Fibroblast of mammary gland (primary cell): ENCODE measurements around the gene SHANK3.
A peak's percentile ranks its signal among the peaks of the same experiment; 100 is the strongest.

Experiments
- DNase-seq: peaks from one replicate; pipeline ENCODE4 v3.0.0-alpha.2; 2010; ENCODE audit warnings: low read depth
- H3K4me3 ChIP-seq: 2 replicates; pipeline ENCODE4 v1.5.1; 2011; ENCODE audit warnings: low read depth, mild to moderate bottlenecking, low read length, moderate library complexity; ENCODE audit not compliant: control insufficient read depth
- TF ChIP-seq, protein P1 (sequence below): conservative IDR thresholded peaks from 2 replicates; pipeline ENCODE4 v1.5.1; 2011; ENCODE audit warnings: low read depth, low read length, inconsistent platforms; ENCODE audit not compliant: control insufficient read depth, insufficient read depth

The SHANK3 gene

DNA sequence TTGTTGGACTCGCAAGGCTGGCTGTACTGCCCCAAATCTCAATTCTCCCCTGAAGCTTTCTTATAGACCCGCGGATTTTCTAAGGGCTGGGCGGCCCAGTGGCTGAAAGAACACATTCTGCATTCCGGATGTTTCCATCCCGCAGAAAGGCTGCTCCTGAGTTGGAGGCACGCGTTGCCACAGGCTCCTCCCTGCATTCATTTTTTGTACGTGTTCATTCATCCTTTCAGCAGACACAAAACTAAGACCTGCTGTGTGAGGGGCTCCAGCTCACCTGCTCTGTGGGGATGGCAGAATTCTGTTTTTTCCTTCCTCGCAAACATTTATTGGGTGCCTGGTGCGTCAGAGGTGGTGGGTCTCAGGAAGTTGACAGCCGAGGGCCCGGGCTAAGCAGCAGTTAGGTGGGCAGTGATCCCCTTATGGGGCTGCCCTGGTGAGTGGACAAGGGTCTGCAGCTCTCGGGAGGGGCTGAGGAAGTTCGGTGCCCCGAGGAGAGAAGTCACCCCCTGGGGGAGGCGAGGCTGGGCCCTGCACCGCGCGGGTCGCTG lies 23.7 kb downstream of the SHANK3 start:
- H3K4me3 ChIP-seq = no peak overlapping the region
- DNase-seq = no peak
- TF ChIP-seq, protein P1, sequence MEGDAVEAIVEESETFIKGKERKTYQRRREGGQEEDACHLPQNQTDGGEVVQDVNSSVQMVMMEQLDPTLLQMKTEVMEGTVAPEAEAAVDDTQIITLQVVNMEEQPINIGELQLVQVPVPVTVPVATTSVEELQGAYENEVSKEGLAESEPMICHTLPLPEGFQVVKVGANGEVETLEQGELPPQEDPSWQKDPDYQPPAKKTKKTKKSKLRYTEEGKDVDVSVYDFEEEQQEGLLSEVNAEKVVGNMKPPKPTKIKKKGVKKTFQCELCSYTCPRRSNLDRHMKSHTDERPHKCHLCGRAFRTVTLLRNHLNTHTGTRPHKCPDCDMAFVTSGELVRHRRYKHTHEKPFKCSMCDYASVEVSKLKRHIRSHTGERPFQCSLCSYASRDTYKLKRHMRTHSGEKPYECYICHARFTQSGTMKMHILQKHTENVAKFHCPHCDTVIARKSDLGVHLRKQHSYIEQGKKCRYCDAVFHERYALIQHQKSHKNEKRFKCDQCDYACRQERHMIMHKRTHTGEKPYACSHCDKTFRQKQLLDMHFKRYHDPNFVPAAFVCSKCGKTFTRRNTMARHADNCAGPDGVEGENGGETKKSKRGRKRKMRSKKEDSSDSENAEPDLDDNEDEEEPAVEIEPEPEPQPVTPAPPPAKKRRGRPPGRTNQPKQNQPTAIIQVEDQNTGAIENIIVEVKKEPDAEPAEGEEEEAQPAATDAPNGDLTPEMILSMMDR = no peak

DNA sequence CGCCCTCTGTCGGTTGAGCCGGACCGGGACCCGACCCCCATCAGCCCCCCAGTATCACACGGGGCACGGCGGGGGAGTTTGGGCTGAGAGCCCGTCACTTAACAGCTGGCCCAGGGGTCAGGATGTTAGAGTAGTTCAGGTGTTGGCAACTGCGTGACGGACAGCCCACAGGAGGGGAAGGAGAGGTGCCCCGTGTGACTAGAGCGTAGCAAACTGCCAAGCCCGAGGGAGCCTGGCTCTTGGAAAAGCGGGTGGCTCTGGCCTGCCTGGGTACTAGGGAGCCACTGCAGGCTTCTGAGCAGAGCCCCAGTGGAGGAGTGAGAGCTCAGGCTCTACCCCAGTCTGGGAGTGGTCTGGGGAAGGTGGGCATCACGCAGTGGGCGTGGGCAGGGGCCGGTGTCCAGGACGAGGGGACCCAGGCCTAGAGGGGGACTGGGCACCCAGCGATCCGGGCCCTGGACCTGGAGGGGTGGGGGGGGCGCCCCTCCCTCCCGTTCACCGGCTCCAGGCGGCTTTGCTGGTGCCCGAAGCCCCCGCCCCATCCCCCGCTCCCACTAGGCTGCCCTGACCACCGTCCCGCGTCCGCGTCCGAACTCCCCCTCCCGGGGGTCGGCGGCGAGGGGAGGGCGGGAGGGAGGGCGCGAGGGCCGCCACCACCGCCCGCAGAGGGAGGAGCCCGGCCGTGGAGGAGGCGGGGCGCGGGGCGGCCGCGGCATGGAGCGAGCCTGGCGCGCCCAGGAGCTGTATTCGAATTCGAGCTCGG lies 24.4 kb downstream of the SHANK3 start:
- peak overlapping the region; percentile 30 for H3K4me3 ChIP-seq
- TF ChIP-seq, protein P1 = peak; percentile 49
- no peak for DNase-seq

DNA sequence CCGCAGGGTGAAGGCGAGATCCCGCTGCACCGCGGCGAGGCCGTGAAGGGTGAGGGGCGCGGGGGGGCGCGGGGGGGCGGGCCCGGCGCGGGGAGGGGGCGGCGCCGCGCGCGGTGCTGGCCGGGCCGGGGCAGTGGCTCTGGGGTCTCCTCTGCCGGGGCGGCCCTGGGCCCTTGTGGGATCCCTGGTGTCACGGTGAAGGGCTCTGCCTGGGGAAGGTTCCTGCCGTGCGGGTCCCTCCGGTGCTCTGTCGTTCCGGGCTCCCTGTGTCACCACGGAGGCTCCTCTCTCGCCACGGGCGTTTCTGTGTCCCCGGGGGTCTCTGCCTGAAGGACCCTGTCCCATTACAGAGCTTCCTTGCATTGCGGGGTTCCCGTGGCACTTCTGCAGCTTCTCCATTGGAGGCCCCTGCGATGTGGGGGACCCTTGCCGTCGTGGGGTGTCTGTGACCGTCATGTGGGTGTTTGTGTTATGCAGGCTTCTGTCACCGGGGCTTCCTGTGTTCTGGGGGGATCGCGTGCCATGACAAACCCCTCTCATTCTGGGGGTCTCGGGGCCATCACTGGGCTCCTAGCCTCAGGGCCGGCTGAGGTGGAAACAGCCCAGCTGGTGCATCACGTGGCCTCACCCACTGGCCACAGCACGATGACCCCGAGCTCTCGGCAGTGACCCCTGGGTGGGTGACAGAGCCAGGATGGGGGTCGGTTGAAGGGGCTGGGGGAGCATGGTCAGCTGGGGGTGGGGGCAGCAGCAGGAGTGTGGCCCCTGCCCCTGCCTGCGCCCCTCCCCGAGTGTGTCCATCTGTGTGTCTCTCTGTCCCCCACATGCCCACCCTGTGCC lies 25.3 kb downstream of the SHANK3 start:
- TF ChIP-seq, protein P1 = no peak
- DNase-seq = no peak
- peak overlapping the region; percentile 43 for H3K4me3 ChIP-seq

DNA sequence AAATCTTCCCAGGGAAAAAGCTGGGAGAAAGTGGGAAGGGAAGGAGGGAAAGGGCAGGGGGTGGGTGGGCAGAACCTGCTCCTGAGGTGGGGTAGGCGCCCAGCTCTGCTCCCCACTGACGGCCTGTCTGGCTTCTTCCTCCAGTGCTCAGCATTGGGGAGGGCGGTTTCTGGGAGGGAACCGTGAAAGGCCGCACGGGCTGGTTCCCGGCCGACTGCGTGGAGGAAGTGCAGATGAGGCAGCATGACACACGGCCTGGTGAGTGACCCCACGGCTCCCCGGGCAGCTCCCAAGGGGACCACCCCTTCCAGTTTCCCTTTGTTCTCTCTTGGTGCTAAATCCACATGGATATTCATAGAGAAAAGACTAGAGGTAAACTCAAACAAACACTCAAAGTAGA lies 25.9 kb downstream of the SHANK3 start:
- no peak for DNase-seq
- H3K4me3 ChIP-seq = no peak overlapping the region
- TF ChIP-seq, protein P1 = no peak

DNA sequence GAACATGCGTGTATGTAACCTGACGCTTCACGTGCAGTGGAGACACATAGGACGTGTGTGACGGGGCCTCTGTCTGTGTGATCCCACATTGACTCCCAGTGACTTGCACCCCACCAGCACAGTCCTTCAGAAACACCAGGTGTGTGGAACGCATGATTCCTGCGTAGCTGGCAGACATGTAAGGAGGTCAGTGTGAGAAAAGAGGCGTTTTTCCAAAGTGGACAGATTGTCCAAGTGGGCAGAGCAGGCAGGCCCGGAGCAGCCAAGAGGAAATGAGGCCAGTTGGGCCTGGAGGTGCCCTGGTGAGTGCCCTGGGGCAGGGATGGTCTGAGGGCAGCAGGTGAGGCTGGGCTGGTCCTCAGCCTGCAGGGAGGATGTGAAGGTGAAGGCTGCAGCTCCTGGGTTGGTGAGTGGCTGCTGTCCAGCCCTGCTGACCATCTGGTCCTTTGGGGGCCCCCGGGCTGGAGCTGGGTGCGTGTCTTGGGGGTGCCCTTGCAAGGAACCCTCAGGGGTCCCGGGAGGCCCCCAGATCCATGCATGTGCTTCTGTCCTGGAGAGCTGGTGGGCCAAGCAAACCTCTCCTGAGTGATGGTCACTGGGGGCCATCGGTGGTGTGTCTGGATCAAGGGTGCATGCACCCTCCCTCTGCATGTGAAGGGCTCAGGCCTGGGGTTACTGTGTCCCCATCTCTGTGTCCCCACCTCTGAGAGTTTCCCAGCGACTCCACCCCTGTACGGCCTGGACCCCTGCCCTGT lies 26.6 kb downstream of the SHANK3 start:
- TF ChIP-seq, protein P1 = no peak
- DNase-seq = no peak
- H3K4me3 ChIP-seq = no peak overlapping the region

DNA sequence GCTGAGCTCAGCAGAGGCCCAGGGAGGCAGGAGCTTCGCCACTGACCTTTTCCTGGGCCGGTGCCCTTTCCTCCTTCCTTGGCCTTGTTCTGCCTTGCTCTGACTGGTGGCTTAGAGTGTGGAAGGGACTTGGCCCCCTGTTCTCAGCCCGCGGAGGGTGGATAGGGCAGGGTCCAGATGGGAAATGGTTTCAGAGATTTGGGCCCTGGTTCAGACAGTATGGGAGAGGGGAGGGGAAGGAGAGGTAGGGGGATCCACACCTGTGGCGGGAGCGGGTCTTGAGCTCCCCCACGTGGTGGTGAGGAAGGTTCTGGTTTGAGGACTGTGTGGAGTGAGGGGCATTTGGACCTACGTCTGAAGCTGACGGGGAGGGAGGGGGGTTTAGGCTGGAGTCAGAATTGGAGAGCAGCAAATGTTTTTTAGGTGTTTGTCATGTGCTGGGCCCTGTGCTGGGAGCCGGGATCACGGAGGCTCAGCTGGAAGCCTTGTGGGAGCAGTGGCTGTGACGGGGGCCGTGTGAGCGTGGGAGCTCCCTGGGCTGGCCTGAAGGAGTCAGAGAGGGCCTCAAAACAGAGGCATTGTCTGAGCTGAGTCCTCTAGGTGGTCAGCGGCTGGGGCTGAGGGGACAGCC lies 27.2 kb downstream of the SHANK3 start:
- TF ChIP-seq, protein P1 = no peak
- H3K4me3 ChIP-seq = no peak overlapping the region
- DNase-seq = no peak
